Coronary artery (tissue), 2 donors: ENCODE measurements around the gene AXIN1.

Experiments used
- DNase-seq: peaks from one replicate; pipeline ENCODE4 v3.0.0-alpha.2; 2017; ENCODE audit warnings: low spot score
- H3K27ac ChIP-seq, 2 donors: fragments of 200-600 bp; sonication (generic); one replicate each; pipeline ENCODE4 v1.5.1; 2016 to 2019
- H3K4me3 ChIP-seq: fragments of 200-600 bp; sonication (generic); 2 replicates; pipeline ENCODE4 v1.5.1; 2016; ENCODE audit warnings: mild to moderate bottlenecking, moderate library complexity
- TF ChIP-seq, protein P1 (sequence below): fragments of 200-600 bp; sonication (generic); IDR thresholded peaks from one replicate; pipeline ENCODE4 v1.5.1; 2019; ENCODE audit warnings: antibody characterized with exemption

Gene AXIN1

DNA sequence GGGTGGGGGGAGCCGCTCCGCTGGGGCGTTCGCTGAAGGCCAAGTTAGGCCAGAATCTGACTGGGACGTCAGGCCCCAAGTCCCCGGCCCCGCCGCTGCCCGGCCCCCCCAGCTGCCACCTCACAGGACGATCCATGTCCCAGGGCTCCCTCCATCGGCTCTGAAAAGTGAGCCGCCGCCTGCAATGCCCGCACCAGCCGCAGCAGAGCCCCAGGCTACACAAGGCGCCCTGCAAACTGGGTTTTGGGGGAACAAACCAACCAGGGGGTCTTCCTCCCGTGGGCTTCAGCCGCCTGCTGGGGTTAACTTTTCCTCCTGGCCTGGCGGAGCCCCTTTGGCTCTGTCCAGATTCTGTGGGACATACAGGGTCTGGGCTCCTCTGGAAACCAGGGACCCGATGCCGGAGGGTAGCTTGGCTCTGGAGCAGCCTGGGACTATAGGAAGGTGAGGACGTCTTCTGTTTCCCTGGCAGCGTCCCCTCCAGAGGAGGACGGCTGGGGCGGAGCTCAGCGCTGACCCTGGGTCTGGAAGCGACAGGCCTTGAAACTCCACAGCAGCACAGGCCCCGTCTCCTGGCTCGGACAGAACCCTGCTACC lies 45.3 kb upstream of the AXIN1 start:
- DNase-seq = peak; percentile 91
- H3K27ac ChIP-seq = peak overlapping the region; percentile 65 to 92
- peak overlapping the region; percentile 82 for H3K4me3 ChIP-seq
- TF ChIP-seq, protein P1, sequence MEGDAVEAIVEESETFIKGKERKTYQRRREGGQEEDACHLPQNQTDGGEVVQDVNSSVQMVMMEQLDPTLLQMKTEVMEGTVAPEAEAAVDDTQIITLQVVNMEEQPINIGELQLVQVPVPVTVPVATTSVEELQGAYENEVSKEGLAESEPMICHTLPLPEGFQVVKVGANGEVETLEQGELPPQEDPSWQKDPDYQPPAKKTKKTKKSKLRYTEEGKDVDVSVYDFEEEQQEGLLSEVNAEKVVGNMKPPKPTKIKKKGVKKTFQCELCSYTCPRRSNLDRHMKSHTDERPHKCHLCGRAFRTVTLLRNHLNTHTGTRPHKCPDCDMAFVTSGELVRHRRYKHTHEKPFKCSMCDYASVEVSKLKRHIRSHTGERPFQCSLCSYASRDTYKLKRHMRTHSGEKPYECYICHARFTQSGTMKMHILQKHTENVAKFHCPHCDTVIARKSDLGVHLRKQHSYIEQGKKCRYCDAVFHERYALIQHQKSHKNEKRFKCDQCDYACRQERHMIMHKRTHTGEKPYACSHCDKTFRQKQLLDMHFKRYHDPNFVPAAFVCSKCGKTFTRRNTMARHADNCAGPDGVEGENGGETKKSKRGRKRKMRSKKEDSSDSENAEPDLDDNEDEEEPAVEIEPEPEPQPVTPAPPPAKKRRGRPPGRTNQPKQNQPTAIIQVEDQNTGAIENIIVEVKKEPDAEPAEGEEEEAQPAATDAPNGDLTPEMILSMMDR = no peak

DNA sequence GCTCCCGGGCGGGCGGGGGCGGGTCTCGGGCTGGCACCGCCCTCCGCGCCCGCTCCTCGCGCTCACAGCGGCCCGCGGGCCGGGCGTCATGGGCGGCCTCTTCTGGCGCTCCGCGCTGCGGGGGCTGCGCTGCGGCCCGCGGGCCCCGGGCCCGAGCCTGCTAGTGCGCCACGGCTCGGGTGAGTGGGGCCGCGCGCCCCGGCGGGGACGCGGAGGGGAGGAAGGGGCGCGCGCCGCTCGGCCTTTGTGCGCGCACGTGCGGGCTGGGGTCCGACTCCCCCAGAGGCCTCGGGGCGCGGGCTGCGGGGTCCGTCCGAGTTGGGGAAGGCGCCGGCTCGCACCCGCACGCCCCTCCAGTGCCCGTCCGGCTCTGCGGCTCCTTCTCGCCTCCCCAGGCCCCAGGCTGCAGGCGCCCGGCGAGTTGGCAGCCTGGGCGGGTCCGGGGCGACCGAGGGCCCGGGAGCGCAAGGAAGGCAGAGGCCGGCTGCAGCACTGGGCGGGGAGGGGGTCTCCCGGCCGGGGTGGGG lies 44.7 kb upstream of the AXIN1 start, which contains the start of gene NME4:
Gene NME4, plus strand, starts transcription at position 65 of the 527 bp plus-strand sequence. Its CDS starts 24 bp downstream, at position 89.
- Histone ChIP-seq H3K4me3 (peak within 1 kb of the TSS; percentile 82), H3K27ac (peak within 1 kb of the TSS; percentile 65 to 92)
- TF ChIP-seq, protein P1 = no peak
- DNase-seq = no peak

DNA sequence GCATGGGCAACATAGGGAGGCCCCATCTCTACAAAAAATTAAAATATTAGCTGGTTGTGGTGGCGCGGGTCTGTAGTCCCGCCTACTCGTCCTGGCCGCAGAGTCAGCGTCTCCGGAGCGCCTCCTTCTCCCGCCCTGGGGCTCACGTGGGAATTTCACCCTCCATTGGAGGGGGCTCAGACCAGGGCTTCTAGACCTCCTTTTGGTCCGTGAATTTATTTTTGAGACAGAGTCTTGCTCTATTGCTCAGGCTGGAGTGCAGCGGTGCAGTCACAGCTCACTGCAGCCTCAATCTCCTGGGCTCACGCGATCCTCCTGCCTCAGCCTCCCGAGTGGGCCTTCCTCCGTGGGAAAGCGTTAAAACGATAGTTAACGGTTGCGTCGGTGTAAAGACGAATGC lies 44.1 kb upstream of the AXIN1 start:
- peak overlapping the region; percentile 82 for H3K4me3 ChIP-seq
- peak overlapping the region; percentile 65 to 92 for H3K27ac ChIP-seq
- TF ChIP-seq, protein P1 = no peak
- no peak for DNase-seq

DNA sequence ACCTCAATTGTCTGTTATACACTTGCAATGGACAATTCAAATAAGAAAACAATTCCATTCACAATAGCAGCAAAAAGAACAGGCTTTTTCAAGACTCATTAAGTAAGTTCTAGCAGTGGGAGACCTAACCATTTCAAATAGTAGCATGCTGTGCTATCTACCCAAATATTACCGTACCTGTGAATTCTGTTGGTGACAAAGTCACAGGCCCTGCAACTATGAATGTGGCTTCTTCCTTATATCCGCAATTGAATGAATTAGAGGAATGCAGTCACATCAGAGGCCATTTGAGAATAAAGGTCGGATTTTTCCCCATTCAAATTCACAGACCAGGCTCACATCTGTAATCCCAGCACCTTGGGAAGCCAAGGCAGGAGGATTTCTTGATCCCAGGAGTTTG lies 43.7 kb upstream of the AXIN1 start:
- TF ChIP-seq, protein P1 = no peak
- H3K27ac ChIP-seq = peak overlapping the region; percentile 65 to 92
- H3K4me3 ChIP-seq = peak overlapping the region; percentile 82
- no peak for DNase-seq

DNA sequence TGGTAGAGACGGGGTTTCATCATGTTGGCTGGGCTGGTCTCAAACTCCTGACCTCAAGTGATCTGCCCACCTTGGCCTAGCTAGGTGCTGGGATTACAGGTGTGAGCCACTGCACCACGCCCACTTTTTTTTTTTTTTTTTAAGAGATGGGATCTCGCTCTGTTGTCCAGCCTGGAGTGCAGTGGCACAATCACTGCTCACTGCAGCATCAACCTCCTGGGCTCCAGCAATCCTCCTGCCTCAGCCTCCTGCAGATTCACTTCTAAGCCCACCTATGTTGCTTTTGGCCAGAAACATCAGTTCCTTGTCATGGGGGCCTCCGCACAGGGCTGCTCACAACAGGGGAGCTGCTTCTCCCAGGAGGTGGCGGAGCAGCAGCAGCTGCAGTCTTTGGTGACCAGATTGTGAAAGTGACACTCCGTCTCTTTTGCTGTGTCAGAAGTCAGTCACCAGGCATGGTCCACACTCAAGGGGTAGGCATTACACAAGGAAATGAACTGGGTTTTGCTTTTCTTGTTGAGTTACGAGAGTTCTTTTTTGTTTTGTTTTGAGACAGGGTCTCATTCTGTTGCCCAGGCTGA lies 40.0 kb upstream of the AXIN1 start:
- TF ChIP-seq, protein P1 = no peak

DNA sequence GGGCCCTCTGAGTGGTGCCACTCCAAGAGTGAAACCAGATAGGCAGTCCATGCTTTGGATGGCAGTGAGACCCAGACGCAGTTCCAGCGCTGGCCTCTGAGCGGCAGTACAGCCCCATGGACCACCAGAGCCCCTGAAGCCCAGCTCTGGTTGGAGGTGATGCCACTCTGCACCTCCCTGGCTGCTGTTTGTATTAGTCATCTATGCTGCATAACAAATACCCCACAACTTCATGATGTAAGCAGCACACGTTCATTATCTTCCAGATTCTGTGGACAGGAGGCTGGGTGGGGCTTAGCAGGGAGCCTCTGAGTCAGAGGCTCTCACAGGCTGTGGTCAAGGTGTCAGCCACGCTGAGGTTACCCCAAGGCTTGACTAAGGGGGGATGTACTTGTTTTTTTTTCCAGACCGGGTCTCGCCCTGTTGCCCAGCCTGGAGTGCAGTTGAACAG lies 39.4 kb upstream of the AXIN1 start:
- peak; percentile 78 for DNase-seq

More for the DNA sequence above, 40.0 kb upstream of the AXIN1 start:
- no peak overlapping the region for H3K27ac ChIP-seq
- H3K4me3 ChIP-seq = no peak overlapping the region
- DNase-seq = no peak

More for the DNA sequence above, 39.4 kb upstream of the AXIN1 start:
- H3K27ac ChIP-seq = no peak overlapping the region
- TF ChIP-seq, protein P1 = peak; percentile 55
- H3K4me3 ChIP-seq = no peak overlapping the region
